Fibroblast of upper back skin (primary cell): ENCODE data around the gene OR2T11.
A peak's percentile ranks its signal among the peaks of the same experiment; 100 is the strongest.
"Not testable (repeated sequence)": the region's sequence is repeated elsewhere in the genome, so short reads cannot be mapped to it uniquely, and the experiment has no call there.

Experiments
- DNase-seq: peaks from one replicate; pipeline ENCODE4 v3.0.0-alpha.2; 2013

OR2T11 gene, protein sequence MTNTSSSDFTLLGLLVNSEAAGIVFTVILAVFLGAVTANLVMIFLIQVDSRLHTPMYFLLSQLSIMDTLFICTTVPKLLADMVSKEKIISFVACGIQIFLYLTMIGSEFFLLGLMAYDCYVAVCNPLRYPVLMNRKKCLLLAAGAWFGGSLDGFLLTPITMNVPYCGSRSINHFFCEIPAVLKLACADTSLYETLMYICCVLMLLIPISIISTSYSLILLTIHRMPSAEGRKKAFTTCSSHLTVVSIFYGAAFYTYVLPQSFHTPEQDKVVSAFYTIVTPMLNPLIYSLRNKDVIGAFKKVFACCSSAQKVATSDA

DNA sequence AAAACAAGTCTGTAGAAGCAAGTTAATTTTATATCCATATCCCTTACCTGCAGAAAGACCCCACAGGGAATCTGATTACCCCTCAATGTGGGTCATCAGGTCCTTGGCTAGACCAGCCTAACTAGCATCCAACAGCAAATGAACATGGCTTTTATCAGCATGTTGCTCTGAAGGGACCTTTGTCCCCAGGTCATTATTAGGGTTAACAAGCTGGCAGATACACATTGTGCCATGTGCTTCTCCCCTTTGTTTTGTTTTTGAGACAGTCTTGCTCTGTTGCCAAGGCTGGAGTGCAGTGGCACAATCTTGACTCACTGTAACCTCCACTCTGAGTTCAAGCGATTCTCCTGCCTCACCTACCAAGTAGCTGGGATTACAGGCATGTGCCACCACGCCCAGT lies at the start of gene OR2T11:
TSS of gene OR2T11 (minus strand) at position 101 of the 400 bp plus-strand sequence. CDS start 7,963 bp downstream, outside the sequence.
- DNase-seq = not testable (repeated sequence)

DNA sequence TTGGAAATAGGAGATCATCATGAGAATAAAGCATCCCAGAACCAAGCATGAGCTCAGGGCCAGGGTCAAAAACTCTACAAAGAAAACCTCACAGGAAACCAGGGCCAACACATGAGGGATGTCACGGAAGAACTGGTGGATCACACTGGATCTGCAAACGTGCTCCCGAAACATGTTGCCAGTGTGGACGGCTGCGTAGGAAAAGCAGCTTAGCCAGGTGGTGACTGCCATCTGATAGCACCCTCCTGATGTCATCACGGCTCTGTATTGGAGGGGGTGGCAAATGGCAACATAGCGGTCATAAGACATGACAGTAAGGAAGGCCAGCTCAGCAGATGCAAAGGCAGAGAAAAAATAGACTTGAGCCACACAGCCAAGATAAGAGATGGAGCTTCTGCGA lies 46.8 kb upstream of the OR2T11 start:
- DNase-seq = no peak

DNA sequence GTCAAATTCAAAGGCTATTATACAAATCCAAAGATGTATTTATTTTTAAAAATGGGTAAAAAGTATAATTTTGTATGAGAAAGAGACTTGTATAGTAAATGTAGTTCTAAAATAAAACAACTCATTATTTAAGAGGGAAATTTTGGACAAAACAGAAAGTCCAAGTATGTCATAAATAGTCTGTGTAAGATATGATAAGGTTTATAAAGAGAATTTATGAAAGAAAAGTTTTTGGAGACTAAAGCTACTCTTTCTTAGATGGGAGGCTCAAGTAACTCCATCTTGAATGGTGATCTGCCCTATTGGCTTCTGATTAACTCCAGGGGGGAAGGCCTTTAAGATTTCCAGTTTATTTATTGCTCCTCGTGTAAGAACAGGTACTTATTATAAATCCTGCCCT lies 35.1 kb upstream of the OR2T11 start:
- DNase-seq = no peak

DNA sequence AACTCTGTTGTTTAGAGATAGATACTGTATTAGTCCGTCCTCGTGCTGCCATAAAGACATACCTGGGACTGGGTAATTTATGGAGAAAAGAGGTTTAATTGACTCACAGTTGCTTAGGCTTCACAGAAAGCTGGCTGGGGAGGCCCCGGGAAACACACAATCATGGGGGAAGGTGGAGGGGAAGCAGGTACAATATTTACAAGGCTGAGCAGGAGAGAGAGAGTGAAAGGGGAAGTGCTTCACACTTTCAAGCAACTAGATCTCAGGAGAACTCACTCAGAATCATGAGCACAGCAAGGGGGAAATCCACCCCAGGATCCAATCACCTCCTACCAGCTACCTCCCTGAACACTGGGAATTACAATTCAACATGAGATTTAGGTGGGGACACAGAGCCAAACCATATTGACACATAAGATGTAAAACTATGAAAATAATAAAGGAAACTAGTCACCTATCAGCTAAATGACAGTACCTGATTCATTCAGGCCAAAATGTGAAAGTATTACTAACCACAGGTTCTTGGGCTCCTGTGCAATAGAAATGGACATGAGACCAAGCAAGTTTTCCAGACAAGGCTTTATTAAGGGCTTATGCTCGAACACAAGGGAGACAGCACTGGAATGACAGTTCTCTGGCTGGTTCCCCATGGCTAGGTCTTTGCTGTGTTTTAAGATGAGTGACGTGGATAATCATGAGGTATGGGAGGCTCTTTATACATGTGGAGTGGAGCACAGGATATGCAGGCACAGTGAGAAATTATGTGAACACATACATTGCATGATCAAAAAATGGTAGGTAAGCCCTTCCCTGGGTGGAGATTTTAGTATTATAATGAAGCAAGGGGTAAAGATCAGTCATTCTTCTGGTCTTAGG lies 28.8 kb upstream of the OR2T11 start:
- not testable (repeated sequence) for DNase-seq

DNA sequence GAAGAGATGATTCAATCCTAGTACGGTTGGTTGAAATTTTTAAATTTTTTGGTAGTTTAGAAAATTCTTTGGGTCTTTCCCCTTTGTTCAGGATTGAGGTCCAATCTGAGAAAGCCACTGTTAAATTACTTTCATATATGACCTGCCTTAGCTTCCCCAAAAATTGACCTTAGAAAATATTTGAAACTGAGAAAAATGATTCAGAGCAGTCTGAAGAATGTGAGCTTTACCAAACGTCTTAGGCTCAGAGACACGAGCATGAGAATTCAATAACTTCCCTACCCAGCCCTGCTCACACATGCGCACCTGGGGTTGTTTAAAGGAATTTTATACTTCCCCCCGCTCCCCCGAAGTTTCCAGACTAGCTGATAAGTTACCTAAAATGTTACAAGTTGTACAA lies 21.9 kb upstream of the OR2T11 start:
- DNase-seq = not testable (repeated sequence)

DNA sequence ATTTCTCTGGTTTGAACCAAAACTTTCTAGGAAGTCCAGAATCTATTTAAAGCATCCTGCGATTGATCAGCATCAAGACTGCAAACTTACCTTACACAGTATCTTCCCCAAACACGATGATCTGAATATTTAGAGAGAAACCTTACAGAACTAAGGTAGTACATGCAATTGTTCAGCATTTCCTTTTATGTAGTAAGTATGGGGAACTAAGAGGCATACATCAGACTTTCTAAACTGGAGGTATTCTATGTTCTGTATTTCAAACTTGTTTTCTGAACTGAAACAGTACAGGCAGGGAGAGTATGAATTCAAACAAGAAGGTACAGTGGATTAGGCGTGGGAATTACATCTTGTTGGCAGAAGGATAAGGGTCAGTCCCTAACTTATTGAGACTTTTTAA lies 20.5 kb upstream of the OR2T11 start, which contains the start of gene OR2T27:
TSS of gene OR2T27 (minus strand) at position 175 of the 400 bp plus-strand sequence. CDS start 4,644 bp downstream, outside the sequence.
- DNase-seq = not testable (repeated sequence)

DNA sequence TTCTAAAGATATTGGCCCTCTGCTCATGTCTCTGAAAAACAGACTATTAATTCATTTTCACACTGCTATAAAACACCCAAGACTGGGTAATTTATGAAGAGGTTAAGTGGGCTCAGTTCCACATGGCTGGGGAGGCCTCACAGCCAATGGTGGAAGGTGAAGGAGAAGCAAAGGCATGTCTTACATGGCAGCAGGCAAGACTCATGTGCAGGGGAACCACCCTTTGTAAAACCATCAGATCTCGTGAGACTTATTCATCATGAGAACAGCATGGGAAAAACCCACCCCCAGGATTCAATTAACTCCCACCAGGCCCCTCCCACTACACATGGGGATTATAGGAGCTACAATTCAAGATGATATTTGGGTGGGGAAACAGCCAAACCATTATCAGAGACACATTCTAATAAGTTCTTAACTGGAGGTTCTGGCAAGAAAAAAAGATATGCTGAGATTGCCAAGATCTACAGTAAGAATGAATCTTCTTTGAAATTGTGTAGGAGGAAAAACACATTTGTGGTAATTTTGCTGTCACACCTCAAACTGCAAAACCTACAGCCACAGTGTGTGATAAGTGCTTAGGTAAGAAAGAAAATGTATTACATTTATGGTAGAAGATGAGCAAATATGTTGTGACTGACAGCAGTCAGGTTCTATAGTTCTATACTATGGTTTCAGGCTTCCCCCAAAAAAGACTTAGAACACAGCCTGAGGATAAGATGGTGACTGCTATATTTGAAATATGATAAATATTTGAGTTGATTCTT lies 14.1 kb upstream of the OR2T11 start:
- not testable (repeated sequence) for DNase-seq

DNA sequence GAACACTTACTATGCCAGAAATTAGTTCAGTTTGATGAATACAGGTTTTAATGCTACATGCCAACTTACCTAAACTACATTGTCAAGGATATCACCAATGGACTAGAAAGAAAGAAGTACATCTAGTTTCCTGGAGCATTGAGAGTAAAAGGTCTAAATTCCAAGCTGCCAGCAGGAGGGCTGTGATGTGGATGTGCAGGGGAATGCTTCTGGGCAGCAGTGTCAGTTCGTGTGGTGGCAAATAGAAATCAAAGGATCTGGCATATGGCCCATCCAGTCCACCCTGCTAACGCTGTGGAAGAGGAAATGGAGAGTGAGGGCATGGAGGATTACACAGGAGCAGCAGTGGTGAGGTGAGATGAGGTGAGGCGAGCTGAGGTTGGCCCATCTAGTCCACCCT lies 10.3 kb upstream of the OR2T11 start, which contains the start of gene OR2T35:
TSS of gene OR2T35 (minus strand) at position 101 of the 400 bp plus-strand sequence. CDS start 6,020 bp downstream, outside the sequence.
- not testable (repeated sequence) for DNase-seq

DNA sequence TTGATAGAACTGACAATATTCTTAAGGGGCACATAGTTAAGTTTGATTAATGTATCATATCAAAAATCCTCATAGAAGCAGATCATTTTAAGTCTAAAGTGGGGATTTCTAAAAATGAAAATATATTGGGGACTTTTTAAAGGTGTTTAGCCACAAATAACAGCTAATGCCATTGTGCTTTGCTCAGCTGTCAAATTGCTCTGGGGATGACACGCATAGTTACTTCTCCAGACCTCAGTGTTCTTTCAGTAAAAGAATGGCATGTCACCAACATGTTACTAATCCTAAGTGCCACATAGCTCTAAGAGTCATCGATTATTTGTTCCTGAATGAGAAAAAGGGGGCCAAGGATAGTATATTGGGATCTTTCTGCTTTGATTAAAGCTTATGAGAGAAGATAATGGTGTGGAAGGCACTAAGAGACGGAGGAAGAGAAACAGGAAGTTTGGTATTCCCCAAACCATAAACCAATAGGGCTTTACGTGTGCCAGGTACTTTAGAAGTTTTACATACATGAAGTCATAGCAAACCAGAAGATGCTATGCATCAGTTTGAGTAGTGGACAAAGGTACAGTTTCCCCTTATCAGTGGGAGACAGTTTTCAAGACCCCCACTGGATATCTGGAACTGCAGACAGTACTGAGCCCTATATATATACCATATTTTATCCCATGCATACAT lies 8.2 kb upstream of the OR2T11 start:
- DNase-seq = not testable (repeated sequence)

DNA sequence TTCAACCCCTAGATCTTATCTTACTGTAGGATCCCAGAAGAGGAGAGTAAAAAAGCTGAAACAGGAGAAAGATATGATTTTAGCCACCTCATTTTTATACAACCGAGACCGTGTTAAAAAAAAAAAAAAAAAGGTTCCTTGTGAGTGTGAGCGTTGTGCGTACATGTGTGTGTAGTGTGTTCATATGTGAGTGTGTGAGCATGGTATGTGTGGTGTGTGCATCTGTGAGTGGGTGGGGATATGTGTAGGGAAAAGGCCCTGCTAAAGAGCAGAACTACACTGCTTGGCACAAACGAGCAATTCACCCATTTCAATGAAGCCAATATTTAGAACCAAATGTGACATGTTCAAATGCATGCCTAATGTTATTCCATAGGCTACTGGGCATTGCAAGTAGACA lies 6.7 kb upstream of the OR2T11 start:
- DNase-seq = not testable (repeated sequence)

DNA sequence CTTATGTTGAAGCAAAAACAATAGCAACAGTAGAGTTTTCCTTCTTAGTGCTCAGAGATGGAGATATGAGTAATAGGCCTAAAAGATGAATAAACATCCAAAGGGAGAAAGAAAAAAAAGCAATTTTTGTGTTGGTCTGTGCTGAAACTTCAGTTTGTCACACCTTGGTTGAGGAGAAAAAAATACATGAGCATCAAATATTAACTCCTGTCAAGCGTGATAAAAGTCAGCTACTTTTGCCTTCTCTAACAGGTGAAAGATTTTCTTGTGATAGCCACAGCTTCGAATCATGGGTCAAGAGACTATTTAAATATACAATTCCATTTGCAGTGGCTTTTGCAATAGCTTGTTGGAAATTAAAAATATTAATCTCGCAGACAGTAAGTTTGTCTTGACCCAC lies 6.0 kb upstream of the OR2T11 start:
- not testable (repeated sequence) for DNase-seq

DNA sequence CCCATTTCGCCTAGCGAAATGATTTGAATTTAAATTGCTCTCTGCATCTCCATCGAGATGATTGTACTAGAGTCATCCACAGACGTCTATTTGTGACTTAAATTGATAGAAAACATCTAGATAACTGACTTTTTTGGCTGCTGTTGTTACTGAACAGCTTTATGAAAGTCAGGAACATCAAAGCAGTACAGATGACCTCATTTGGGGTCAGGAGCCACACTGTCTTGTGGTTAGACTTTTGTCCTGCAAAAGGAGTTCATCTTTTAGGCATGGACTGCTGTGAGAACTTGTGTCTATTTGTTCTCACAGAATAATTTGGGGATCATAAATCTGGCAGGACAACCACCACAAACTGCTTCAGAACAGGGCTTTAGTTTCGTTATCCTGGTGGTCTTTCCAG lies 4.8 kb upstream of the OR2T11 start:
- DNase-seq = not testable (repeated sequence)

DNA sequence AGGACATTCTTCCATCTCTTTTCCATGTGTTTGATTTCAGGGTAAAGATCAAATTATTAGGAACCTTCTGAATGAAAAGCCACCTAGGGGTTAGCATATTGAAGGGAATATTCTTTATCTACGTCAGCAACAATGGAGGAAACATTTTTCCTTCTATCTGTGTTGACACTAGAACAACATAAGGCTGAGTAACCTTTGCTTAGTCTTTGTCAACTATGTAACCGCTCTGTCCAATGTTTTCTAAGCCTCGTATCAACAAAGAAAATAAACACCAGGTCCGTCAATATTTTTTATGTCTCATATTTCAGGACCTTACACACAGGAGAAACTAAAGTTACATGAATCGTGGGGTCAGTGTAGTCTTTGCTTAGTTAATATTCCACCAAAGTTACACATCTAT lies 1.7 kb upstream of the OR2T11 start:
- DNase-seq = not testable (repeated sequence)

DNA sequence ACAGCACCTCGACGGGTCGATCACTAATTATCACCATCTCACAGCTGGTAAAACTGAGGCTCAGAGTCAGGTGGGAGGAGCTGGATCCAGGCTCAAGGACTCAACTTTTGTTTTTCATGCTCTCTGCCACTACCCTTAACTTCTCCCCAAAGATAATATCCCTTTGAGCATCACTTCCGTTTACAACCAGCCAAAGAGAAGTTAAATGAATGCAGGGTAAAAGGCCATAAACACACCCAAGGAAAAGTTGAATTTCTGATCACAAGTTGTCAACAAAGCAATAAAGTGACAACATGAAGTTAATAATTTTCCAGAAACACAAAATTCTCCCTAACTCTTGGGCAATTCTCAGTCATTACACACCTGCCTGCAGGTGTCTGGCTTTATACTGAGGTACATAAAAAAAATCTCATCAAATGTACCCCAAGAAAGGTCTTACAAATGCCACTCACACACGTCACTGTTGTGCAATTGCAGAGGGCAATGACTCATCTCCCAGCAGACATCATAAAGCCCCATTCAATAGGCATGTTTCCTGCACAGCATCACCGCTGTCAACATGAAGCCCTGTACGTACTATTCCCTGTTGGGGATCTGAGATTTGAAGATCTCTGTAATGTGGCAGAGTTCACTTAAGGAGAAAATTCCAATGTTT lies 3.4 kb downstream of the OR2T11 start:
- DNase-seq = no peak

DNA sequence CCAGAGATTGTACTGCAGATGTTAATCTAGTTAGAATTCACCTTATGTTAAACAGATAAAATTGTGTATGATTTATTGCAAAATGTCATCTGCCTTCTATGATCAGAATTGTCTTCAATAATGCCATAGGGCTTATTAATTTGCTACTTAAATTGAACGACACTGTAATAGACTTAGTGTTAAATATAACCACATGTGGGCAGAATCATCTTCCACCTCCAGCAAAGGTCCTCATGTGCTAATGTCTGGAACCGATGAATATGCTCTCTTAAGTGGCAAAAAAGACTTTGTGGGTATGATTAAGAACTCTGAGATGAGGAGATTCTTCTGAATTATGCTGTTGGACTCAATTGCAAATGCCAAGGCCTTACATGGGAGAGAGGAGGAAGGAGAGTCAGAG lies 4.3 kb downstream of the OR2T11 start:
- DNase-seq = no peak

DNA sequence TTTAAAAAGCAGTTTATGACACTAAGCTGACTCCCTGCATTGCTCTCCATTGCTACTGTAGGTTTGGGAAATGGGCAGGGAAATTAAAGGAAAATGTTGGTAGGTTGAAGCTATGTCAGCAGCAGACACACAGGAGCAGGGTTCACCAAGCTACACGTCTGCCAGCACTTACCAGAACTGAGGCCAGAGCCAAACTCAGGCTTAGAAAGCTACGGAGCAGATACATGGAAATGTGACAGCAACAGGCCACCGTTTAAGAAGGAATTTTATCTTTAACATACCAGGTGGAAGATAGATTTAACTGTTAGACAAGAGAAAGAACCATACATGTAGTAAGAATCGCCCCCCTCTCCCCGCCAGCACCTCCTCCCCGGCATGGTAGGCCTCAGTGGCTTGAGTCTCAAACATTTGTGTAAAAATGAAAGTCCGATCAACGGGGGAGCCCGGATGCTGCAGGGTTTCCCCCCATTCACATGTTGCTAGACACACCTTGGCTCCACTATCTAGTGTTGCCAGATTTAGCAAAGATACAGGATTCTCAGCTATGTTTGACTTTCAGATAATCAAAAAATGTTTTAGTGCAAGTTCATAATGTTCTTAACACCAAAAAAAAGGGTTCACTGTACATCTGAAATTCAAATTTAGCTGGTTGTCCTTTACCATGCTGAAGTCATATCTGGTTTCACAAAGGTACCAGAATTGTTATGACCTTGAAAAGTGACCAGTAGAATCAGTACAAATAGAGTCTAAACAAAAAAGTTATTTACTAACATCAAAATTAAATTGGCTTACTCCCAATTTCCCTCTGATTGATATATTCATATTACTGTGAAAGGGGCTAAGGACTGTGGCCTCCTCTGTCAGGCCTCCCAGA lies 6.7 kb downstream of the OR2T11 start:
- no peak for DNase-seq

DNA sequence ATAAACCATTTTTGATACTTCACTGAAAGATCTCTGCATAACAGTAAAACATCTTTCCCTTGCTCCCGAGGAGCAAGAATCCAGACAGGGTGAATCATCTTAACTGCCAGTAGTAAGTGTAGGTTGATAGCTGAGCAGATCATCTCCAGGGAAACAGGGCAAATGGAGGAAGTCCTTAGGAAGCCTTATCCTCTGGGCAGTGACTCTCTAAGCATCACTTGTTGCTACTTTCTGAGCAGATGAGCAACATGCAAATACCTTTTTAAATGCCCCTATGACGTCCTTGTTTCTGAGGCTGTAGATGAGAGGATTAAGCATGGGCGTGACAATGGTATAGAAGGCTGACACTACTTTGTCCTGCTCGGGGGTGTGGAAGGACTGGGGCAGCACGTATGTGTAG lies 8.9 kb downstream of the OR2T11 start:
- no peak for DNase-seq

DNA sequence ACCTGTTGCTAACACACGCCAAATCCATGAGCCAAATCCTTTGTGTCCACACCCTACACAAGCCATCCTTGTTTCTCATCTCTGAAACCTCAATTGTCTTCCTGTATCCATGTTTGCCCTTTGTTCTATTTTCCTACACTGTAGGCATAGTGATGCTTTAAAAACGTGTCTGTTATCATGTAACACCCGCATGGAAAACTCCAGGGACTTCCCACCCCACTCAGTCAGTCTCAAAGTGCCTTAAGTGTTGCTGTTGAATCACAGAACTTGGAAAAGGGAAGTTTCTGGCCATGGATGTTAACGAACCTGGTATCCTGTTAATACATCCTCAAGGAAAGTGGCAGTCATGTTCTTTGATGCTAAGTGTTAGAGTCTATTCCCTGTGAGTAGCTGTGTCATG lies 9.7 kb downstream of the OR2T11 start:
- DNase-seq = no peak

DNA sequence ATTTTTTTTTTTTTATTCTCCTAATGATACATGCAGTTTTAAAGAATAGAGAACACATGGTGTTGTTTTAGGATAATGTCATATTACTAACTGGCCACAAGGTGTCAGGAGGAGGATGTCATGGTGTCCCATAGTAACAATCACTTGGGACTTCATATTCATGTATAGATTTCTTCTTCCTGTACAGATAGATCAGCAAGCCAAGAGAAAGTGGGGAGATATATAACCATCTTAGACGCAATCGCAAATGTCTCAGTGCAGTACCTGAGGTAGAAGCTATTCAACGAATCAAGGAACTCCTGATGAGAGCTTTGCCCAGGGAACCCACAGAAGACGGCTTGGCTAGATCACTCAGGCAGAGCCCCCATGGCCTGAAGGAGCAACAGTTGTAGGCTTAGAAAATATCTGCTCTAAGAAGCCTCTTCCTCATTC lies 12.3 kb downstream of the OR2T11 start:
- DNase-seq = peak; percentile 9

DNA sequence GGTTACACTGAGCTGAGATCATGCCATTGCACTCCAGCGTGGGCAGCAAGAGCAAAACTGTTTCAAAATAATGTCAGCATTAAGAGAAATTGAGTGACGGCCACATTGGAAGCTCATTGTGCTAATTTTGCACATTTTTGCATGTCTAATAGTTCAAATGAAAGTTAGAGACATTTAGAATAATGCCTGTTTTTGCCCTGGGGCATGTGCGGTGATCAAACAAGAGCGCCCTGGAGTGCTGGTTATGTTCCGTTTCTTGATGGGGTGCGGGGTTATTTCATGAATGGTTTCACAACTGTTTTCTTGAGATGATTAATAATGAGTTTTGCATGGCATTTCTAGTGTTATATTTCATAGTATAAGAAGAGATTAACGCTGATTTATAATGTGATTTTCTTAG lies 13.1 kb downstream of the OR2T11 start:
- no peak for DNase-seq

DNA sequence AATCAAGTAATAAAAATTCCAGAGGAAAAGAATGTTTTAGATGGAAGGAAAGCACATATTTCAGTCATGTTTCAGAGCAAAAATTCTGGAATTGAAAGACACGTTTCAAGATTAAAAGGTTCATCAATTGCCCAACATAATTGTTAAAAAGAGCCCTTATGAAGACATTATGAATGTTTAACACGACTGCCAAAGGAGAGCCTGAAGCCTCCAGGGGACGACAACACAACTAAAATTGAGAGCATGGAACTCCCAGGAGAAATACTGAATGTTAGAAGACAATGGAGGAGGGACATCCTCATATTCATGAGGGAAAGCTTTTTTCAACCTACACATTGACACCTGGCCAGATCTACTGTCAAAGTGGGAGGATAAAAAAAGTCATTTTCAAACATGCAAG lies 16.0 kb downstream of the OR2T11 start:
- peak; percentile 2 for DNase-seq
